Fibroblast of the conjunctiva (primary cell): ENCODE measurements around the gene GAN.
A peak's percentile ranks its signal among the peaks of the same experiment; 100 is the strongest.

ENCODE experiments used
- DNase-seq: peaks from one replicate; pipeline ENCODE4 v3.0.0-alpha.2; 2010; ENCODE audit warnings: low read depth

GAN gene

GRCh38 chr16:81314603-81315270 lies at the start of gene GAN:
GAN (plus strand) TSS chr16:81314962; CDS start chr16:81315114, 152 bp downstream.
- DNase-seq: peak; percentile 91

GRCh38 chr16:81265052-81265451 lies 49.7 kb upstream of the GAN start:
- no peak for DNase-seq

- peak; percentile 36 for DNase-seq
Measured at GRCh38 chr16:81265658-81266451, 48.9 kb upstream of the GAN start.

GRCh38 chr16:81266680-81267095 lies 48.1 kb upstream of the GAN start:
- no peak for DNase-seq

- no peak for DNase-seq
Measured at GRCh38 chr16:81268509-81268908, 46.3 kb upstream of the GAN start.

GRCh38 chr16:81273223-81273950 lies 41.4 kb upstream of the GAN start:
- no peak for DNase-seq

GRCh38 chr16:81275064-81275532 lies 39.7 kb upstream of the GAN start:
- no peak for DNase-seq

GRCh38 chr16:81275795-81276194 lies 39.0 kb upstream of the GAN start:
- no peak for DNase-seq

- no peak for DNase-seq
Measured at GRCh38 chr16:81276323-81276722, 38.4 kb upstream of the GAN start.

- no peak for DNase-seq
Measured at GRCh38 chr16:81277541-81278080, 37.2 kb upstream of the GAN start.

GRCh38 chr16:81278526-81278925 lies 36.2 kb upstream of the GAN start:
- no peak for DNase-seq

GRCh38 chr16:81279392-81279791 lies 35.4 kb upstream of the GAN start:
- DNase-seq: peak; percentile 9

GRCh38 chr16:81280393-81280792 lies 34.4 kb upstream of the GAN start:
- no peak for DNase-seq

- no peak for DNase-seq
Measured at GRCh38 chr16:81283044-81283443, 31.7 kb upstream of the GAN start.

- no peak for DNase-seq
Measured at GRCh38 chr16:81284995-81285600, 29.7 kb upstream of the GAN start.

GRCh38 chr16:81286190-81286589 lies 28.6 kb upstream of the GAN start:
- no peak for DNase-seq

- DNase-seq: no peak
Measured at GRCh38 chr16:81291117-81291516, 23.6 kb upstream of the GAN start.

- no peak for DNase-seq
Measured at GRCh38 chr16:81292936-81293335, 21.8 kb upstream of the GAN start.

- no peak for DNase-seq
Measured at GRCh38 chr16:81293909-81294802, 20.6 kb upstream of the GAN start.

GRCh38 chr16:81296631-81297030 lies 18.1 kb upstream of the GAN start:
- DNase-seq: no peak

GRCh38 chr16:81307770-81308169 lies 7.0 kb upstream of the GAN start:
- no peak for DNase-seq
